ENCODE data around the gene TRPM2.

TRPM2 gene

GRCh38 chr21:44370786-44371410 is 17.5 kb downstream of the TRPM2 start:
- no peaks in the 10 kb centered on the region for H3K9me3 ChIP-seq (ENCODE audit: severe bottlenecking)
- H3K27me3 ChIP-seq (ENCODE audit: insufficient read depth, low read depth, severe bottlenecking) = peaks cover 8% of the 10 kb centered on the region
- no peak for DNase-seq
- H3K27ac ChIP-seq = no peak overlapping the region
- H3K36me3 ChIP-seq = no peaks in the 10 kb centered on the region
- no peak overlapping the region for H3K4me3 ChIP-seq (ENCODE audit: low read depth, low read length)
- no peak for TF ChIP-seq CTCF (IDR thresholded peaks at IDR 0.05; ENCODE audit: low read depth, low read length)

GRCh38 chr21:44371596-44371995 is 18.2 kb downstream of the TRPM2 start:
- peaks cover 8% of the 10 kb centered on the region for H3K27me3 ChIP-seq (ENCODE audit: insufficient read depth, low read depth, severe bottlenecking)
- no peaks in the 10 kb centered on the region for H3K36me3 ChIP-seq
- H3K4me3 ChIP-seq (ENCODE audit: low read depth, low read length) = no peak overlapping the region
- no peak overlapping the region for H3K27ac ChIP-seq
- H3K9me3 ChIP-seq (ENCODE audit: severe bottlenecking) = no peaks in the 10 kb centered on the region
- no peak for DNase-seq
- TF ChIP-seq CTCF (IDR thresholded peaks at IDR 0.05; ENCODE audit: low read depth, low read length) = no peak

- no peak overlapping the region for H3K4me3 ChIP-seq (ENCODE audit: low read depth, low read length)
- H3K9me3 ChIP-seq (ENCODE audit: severe bottlenecking) = no peaks in the 10 kb centered on the region
- H3K27me3 ChIP-seq (ENCODE audit: insufficient read depth, low read depth, severe bottlenecking) = peaks cover 8% of the 10 kb centered on the region
These were observed 19.2 kb downstream of the TRPM2 start for GRCh38 chr21:44372616-44373015.

GRCh38 chr21:44374601-44375280 is 21.3 kb downstream of the TRPM2 start:
- no peak overlapping the region for H3K4me3 ChIP-seq (ENCODE audit: low read depth, low read length)
- H3K27me3 ChIP-seq (ENCODE audit: insufficient read depth, low read depth, severe bottlenecking) = peaks cover 3% of the 10 kb centered on the region
- DNase-seq = no peak
- no peak for TF ChIP-seq CTCF (IDR thresholded peaks at IDR 0.05; ENCODE audit: low read depth, low read length)
- H3K36me3 ChIP-seq = no peaks in the 10 kb centered on the region
- no peak overlapping the region for H3K27ac ChIP-seq
- H3K9me3 ChIP-seq (ENCODE audit: severe bottlenecking) = no peaks in the 10 kb centered on the region

More at GRCh38 chr21:44372616-44373015, 19.2 kb downstream of the TRPM2 start:
- Histone ChIP-seq H3K27ac (no peak overlapping the region), H3K36me3 (no peaks in the 10 kb centered on the region)
- DNase-seq = peak; percentile 4
- no peak for TF ChIP-seq CTCF (IDR thresholded peaks at IDR 0.05; ENCODE audit: low read depth, low read length)

GRCh38 chr21:44375281-44375651 is 21.8 kb downstream of the TRPM2 start:
- no peak for TF ChIP-seq CTCF (IDR thresholded peaks at IDR 0.05; ENCODE audit: low read depth, low read length)
- H3K27me3 ChIP-seq (ENCODE audit: insufficient read depth, low read depth, severe bottlenecking) = peaks cover 3% of the 10 kb centered on the region
- no peaks in the 10 kb centered on the region for H3K9me3 ChIP-seq (ENCODE audit: severe bottlenecking)
- H3K4me3 ChIP-seq (ENCODE audit: low read depth, low read length) = no peak overlapping the region
- no peak for DNase-seq
- H3K36me3 ChIP-seq = no peaks in the 10 kb centered on the region
- no peak overlapping the region for H3K27ac ChIP-seq
